T-helper 2 cell (primary cell): ENCODE measurements around the gene GPR37L1.
"Not testable (repeated sequence)": the region's sequence is repeated elsewhere in the genome, so short reads cannot be mapped to it uniquely, and the experiment has no call there.

Source experiments
- DNase-seq, 5 experiments: peaks; one replicate each; pipeline versions ENCODE4 v3.0.0 to v3.0.0-alpha.2; 2012 to 2022

Gene GPR37L1

DNA sequence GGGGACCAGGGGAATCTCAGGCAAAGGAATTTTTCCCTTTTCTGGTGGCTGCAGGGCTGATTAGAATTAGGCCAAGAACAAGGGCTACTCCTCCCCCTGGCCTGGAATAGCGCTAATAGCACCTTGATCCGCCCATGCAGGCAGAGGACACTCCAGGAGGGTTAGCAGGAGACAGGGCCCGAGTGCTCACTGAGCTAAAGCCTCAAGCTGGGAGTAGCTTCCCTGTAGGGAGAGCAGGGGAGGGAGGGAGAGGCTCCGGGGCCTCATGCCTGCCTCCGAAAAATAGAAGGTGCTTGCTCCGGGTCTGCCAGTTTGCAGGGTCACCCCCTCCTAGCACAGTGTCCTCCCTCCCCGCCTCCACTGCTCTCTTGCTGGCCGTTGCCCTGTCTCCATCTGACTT lies 33.9 kb downstream of the GPR37L1 start:
- no peak for DNase-seq

DNA sequence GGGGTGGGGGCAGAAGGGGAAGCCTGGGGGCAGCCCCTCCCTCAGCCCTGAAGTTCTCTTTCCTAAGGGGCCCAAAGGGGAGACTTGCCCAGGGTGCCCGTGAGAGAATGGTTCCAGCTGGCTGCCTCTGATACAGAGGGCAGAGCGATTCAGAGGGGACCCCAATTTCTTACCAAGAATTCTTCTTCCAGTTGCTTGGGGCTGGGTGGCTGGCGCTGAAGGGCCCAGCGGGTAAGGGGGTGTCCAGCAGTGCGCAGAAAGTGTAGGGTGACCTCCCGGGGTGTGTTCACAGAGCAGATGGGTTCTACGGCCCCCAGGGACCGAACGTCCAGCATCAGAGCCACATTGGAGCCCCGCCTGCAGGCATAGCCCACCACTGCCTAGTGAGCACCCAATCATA lies 35.2 kb downstream of the GPR37L1 start:
- DNase-seq = no peak

DNA sequence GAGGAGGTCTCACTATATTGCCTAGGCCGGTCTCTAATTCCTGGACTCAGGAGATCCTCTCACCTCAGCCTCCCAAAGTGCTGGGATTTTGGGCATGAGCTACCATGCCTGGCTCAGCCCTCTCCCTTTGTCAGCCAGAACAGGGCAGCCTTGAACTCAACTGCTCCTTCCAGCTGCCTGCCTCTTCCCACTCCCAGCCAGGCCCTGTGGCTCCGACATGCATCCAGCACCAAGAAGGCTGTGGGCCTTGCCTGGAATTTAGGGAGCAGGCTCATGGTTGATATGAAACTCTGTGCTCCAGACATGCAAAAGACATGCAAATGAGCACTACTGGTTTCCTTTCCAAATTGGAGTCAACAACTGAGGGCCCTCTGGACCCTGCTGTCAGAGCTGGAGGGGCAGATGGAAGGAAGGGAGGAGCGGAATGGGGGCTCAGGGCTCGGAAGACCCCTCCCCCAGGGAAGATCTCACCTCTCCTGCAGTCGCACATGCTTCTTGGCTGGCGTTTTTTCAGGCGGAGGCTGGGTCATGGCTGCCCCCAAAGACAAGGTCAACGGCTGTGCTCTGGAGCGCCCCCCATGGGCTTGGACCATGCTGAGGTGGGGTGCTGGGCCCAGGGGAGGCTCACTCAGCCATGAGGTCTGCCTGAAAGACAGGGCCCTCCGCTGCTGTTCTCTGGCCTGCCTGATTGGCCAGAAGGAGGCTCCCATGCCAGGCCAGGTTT lies 36.3 kb downstream of the GPR37L1 start:
- peak in 1 of 5 experiments; percentile 67 for DNase-seq

DNA sequence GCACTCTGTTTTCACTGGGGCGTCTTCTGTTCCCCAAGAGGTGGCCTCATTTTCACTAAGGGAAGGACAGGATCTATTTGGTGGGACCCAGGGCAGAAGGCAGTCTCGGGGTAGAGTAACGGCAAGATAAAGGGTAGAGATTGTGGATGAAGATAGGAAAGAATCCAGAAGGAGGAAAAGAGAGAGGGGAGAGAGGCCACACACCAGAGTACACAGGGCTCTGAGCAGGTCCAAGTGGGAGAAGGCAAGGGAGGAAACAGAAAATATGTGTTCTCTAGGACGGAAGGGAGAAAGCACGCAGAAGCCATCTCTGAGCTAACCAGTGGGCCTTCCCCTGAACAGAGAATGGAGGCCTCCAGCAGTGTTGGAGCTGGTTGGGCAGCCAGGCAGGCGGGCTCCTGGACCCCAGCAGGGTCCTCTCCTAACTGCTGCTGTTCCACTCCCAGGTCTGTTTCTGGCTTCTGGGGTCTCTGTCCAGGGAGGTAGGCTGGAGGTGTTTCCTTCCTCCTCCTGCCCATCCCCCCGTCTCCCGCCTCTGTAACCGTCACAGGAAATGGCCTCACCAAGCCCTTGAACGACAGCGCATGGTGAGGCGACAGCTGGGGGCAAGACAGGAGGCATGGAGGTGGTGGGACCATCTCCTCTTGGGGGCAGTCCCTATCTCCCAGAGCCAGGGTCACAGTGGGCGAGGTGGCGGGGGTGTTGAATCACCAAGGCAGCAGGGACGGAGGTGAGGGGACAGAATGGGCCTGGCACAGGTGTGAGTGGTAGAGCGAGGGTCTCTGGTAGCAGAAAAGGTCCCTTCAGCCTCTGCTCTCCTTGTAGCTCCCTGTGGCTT lies 37.0 kb downstream of the GPR37L1 start:
- peak in 4 of 5 experiments; percentile 34 to 80 (median 48) for DNase-seq

DNA sequence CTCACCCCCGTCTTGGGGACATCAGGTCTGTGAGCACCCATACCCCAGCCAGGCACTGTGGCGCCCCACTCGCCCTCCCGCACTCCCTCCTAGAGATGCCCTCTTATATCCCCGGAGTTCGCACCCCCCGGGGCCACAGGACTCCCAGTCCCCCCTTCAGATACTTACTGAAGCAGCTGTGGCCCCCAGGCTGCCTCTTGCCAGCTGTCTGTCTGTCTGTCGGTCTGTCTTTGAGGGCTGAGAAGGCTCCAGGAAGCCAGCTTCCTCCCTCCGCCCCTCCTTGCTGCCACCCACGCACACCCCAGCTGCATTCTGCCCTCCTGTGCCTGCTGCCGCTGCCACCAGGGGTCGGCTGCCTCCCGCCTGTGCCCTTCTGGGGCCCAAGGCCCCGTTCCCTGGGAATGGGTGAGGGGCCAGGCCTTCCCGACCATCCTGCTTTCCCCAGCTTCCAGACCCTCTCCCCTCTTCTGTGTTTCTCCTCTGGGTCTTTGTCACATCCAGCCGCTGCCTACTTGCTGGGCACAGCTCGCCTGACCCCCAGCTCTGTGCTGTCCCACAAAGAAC lies 37.7 kb downstream of the GPR37L1 start, which contains the start of gene PTPN7:
Gene PTPN7, minus strand, starts transcription at position 226 of the 564 bp plus-strand sequence. CDS start 1,200 bp downstream, outside the sequence.
- peak in 4 of 5 experiments; percentile 69 to 89 (median 79) for DNase-seq

DNA sequence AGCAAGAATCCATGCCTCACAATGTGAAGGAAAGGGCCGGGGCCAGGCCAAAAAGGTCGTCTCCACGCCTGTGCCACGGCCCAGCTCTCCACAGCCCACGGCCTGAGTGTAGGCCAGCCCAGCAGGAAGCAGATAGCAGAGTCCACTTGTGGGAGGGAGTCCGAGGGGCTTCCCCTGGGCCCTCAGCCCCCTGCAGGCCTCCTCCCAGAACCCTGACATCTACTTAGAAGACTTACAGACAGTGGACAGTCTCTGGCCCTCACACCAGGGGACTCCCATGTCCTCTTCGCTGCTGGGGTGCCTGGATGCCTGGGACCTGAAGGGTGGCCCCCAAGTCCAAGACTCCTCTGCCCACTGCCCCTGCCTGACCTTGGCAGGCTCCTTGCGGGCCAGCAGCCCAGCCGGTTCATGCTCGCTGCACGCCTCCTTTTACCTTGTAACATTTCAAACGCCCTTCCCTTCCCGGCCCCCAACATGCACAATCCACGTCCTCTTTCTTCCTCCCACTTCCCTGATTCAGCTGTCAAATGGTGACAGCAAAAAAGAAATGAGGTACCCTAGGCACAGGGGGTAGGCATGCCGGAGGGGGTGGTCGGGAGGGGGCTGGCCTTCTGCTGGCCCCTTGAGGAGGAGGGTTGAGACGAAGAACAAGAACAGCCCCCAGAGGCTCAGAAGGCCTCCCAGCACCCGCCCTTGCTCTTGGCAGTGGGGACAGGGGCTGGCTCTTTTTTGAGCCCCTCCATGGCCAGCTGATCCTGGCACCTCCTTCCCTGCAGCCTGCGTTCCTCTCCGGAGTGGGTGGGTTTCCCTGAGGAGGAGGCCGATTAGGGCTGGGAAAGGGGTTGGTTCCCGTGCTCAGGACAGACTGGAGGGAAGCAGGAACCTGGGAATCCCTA lies 38.7 kb downstream of the GPR37L1 start:
- DNase-seq = no peak

DNA sequence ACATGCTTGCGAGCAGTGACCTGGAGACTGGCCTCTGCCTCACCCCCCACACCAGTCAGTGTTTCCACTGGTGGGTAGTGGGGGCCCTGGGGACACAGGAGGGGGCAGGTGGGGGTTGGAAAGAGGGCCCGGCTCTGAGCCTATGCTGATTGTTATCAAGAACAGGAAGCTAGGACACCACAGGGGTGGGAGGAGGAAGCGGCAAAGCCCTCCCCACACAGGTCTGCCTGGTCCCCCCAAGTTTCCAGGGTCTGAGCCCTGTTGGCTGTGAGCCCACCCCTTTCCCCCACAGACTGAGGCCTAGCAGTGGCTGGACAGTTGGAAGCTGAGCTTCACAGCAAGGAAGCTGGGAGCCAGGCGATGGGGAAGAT lies 39.3 kb downstream of the GPR37L1 start:
- peak in 3 of 5 experiments; percentile 21 to 82 (median 49) for DNase-seq

DNA sequence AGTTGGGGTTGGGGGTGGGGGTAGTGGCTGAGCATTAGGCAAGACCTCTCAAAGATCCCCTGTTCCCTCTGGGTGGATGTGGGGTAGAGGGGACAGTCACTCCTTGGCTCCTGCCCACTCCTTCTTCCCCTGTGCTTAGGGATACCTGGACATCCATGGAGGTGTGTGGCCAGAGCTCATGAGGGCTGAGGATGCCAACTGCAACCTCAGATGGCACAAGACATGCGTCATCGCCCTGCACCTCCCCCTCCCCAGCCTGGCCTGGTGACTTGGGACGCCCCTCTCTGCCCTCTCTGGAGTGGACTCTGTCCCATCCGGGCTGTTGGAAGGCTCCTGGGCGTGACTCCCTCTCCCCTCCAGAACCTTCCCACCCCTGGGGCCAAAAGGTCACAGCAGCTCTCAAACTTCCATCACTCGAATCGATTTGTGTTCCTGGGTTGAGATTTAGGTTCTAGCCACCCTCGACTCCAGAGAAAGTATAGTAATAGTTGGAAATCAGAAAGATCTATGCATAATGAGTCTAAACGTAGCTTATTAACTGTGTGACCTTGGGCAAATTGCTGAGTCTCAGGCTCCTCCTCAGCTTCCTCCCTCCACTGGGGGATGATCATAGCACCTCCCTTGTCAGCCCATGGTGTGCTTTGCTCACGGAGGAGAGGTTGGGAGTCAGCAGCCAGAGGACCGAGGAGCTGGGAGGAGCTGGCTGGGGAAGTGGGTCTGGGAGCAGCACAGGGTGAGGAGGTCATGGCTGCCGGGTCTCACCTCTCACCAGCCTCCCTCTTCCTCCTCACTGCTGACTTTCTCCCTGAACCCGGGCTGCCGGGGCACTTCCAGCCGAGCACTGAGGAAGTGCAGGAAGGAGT lies 39.9 kb downstream of the GPR37L1 start:
- DNase-seq = peak in 1 of 5 experiments; percentile 66

DNA sequence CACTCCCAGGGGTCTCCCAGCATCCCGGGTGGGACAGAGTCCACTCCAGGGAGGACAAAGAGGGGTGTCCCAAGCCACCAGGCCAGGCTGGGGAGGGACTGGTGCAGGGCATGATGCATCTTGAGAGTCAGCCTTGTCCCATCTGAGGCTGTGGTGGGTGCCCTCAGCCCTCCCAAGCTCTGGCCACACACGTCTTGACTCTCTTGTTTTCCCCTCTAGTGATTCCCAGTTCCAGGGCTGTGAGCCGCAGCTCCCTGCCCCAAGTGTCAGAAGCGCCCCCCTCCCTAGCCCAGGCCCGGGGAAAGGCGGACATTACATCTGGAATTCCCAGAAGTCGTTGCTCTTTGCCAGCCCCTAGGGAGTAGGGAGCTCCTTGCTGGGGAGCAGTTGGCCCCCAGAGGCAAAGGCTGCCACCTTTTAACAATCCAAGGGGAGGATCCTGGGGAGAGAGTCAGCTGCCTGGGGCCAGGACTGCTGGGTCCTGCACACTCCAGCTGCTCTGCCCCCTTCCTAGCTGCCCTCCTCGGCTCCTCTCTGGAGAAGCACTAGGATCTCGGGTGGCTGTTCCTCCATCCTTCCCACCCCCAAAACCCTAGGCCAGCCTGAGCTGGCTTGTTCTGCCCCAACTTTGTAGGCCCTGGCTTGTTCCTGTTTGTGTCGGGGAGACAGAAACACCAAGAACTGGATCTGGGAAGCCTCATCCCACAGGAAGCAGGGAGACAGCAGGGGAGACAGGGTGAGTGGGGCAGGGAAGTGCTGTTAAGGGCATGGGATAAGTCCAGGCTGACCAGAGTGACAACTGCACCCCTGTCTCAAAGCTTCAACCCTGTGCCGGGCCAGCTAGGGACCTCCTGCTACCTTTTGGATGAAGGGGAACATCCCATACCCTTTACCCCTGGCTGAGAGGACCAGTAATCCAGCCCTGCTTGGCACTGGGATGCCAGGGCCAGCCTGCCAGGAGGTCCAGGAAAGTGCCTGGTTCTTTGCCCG lies 40.9 kb downstream of the GPR37L1 start:
- DNase-seq = peak in 1 of 5 experiments; percentile 38

DNA sequence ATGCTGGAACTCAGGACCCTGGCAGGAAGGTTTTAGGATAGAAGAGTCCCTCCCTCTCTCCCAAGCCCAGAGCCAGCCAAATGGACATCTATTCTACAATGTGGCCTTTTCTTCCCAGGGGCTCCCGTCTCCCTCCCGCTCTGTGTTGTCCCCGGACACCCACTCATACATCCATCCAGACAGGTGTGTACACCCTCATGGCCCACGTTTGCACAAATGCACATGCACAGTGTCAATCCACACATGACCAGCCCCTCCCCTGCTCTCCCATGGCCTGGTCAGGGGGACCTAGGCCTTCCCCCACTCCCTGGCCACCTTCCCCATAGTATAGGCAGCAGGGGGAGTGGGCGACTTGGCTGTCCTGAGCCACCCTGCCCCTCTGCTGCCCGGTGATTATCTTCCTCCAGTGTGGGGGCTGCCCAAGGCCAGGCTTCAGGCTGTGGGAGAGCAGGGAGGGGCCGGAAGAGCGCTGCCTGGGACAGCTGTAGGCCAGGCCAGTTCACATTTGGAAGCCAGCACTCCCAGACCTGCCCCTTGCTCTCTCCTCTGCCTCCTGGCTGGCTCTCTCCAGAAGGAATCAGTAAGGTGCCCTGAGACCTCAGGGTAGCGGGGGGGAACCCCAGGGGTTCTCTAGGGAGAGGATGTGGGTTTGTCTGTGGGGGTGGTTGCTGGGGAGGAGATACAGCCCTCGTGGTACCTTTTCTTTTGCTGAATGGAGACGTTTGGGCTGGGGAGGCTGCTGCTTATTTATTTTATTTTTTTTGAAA lies 41.7 kb downstream of the GPR37L1 start:
- peak; percentile 49 to 92 (median 74) for DNase-seq

DNA sequence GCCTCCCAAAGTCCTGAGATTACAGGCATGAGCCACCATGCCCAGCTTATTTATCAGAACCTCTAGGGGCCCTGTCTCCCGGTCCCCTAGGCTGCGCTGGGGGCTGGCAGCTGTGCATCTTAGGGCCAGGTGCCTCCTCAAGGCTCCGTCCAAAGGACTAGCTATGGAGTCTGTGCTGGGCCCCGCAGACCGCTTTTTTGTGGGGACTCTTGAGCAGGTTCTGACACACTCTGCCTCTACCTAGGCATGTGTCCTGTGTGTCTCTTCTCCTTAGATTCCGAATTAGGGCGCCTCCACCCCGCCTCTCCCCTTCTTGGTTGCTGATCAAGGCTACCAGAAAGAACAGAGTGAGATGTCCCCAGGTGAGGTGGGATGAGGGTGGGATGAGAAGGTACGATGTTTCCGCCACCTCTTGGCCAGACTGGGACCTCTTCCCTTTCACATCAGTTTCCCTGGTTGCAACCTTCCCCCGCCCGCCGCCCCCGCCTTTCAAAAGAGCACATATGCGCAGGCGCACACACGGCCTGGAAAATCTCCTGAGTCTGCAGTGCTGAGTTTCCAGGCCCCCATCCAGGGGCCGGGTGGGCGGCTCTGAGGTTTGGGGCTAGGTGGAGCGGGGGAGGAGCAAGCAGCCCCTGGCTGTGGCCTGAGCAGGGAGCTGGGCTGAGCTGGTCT lies 42.7 kb downstream of the GPR37L1 start:
- DNase-seq = peak in 3 of 5 experiments; percentile 24 to 69 (median 41)

DNA sequence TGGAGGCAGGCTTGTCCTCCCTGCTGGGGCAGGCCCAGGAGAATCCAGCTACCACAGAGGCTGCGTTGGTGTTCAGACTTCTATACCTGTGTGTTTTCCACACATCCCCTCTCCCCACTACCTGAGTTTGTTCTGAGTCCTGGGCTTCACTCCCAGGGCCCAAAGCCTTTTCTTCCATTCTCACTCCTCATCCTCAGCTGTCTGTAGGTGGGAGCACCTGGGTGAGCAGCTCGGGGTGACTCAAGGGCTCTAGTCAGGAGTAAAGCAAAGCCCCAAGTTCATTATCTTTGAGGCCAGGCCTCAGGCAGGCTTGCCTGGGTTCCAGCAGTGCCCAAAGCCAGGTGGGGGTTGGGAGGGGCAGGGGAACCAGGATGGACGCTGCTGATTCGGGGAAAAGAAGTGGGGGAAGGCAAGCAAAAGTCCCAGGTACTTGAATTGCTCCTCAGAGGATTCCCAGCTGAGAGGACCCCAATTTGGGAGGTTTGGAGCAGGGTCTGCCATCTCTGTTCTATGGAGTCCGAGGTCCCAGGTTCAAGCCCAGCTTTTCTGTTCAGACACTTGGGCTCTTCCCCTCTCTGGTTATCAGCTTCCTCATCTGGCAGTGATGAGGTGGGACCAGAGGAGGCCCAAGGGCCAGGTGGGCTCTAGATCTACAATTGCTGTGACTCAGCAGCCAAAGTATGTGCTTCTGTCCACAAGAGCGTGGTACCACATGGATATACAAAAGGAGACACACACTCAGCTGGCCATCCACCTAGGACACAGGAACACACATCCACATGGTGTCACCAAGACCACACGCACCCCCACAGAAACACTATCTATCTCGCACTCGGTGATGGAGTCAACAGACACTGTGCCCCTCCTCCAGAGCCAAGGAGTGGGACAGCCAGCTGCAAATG lies 43.5 kb downstream of the GPR37L1 start:
- DNase-seq = no peak

DNA sequence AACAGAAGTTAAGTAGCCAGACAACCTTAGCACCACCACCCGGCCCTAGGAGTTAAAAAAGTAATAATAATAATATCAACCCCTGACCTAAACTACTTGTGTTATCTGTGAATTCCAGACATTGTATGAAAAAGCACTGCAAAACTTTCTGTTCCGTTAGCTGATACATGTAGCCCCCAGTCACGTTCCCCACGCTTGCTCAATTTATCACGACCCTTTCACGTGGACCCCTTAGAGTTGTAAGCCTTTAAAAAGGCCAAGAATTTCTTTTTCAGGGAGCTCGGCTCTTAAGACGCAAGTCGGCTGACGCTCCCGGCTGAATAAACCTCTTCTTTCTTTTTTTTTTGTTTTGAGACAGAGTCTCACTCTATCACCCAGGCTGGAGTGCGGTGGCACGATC lies 44.3 kb downstream of the GPR37L1 start:
- not testable (repeated sequence) for DNase-seq

DNA sequence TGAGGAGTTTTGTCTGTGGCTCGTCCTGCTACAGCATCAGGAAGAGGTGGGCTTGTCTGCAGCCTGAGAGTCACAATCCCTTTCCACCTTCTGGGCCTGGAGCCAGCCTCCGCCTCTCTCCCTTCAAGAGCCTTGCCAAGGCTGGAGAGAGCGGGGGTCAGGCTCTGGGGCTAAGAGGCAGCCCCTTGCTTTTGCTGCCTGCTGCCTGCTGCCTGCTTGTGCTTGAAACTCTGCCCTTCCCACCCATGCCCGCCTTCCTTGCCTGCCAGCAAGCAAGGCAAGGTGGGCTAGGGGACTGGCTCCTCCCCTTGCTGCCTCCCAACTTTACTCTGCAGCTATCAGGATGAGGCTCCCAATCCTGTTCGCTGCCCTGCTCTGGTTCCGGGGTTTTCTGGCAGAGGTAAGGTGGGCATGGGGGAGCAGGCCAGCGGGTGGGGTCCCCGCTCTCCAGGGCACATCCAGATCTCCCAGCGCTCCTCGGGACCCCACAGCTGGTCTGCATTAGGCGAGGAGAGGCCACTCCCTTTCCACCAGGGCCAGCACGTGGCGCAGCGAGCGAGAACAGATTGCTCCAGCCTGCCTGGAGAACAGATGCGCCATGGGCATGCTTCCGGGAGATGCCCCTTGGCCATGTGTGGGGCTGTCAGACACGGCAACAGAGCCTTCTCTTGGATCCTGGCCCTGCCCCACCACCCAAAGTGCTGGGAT lies 45.1 kb downstream of the GPR37L1 start:
- DNase-seq = no peak

DNA sequence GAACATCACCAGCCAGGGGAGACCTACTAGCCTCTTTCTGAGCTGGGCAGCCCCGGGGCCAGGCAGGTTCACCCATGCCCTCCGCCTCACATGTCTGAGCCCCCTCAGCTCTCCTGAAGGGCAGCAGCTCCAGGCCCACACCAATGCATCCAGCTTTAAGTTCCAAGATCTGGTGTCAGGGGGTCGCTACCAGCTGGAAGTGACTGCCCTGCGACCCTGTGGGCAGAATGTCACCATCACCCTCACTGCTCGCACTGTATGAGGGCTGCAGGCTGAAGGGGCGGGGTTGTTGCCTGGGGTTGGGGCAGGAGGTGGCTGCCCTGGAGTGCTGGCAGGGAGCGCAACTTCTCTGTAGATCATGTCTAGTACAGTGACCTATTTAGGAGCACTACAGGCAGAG lies 46.1 kb downstream of the GPR37L1 start:
- DNase-seq = no peak

DNA sequence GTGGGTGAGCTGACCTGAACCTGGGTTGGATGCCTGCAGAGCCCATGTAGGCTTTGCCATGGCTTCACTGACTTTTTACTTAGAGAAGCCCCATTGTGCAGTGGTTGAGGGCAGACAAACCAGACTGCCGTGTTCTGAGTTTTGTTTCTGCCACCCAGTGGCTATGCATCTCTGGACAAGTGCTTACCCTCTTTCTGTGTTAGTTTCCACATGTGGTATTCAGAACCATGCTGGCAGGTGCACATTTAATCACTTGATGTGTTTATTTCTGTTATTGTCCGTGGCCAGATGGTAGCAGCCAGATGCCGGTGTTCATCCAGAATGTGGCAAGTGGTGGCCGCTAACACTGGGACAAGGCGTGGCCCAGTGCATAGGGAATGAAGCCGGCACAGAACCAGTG lies 48.0 kb downstream of the GPR37L1 start:
- peak in 1 of 5 experiments; percentile 60 for DNase-seq
